ENCODE results near the gene PTPN18.

Gene PTPN18

DNA sequence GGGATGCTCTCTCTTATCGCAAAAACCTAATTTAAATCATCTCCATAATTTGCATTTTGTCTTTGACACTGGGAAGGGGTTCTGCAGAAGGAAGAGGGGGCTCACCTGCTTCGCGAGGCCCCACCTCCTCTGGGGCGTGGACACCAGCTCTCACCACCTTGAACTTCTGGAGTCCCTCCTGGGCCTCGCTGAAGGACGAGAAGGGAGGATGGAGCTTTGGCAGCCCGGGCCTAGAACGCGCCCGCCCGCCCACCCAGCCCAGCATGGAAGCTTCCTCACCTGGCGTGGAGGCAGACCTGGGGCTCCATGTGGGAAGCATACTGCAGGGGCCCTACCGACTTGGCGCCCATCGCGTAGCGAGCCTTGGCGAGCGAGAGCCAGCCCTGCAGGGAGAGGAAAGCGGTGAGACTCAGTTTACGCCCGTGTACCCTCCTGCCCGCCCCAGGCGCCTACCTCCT is 14.3 kb upstream of the PTPN18 start:
- no peak for DNase-seq

- DNase-seq, result peak; percentile 69 to 71
Observed at GRCh38 chr2:130342020-130342532, 13.8 kb upstream of the PTPN18 start.

- DNase-seq, result peak; percentile 82 to 88
Observed at GRCh38 chr2:130342533-130343275, 13.2 kb upstream of the PTPN18 start, which contains the start of gene IMP4. IMP4 (plus strand) TSS chr2:130342897; CDS start chr2:130342933, 36 bp downstream.

- no peak for DNase-seq
Observed at GRCh38 chr2:130344578-130344977, 11.3 kb upstream of the PTPN18 start.

DNA sequence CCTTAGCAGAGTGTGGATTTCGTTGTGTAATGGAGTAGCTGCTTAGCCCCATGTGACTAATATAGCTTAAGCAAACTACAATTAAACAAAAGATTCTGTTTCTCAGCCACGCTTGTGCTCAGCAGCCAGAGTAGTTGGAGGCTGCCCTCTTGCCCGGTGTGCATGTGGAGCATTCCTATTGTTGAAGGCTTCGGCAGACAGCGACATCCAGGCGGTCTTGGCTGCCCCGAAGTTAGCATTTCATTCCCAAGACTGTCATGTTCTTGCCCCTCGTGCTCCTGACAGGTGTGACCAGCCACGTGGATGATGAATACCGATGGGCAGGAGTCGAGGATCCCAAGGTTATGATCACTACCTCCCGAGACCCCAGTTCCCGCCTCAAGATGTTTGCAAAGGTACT is 10.8 kb upstream of the PTPN18 start:
- DNase-seq, result no peak

DNA sequence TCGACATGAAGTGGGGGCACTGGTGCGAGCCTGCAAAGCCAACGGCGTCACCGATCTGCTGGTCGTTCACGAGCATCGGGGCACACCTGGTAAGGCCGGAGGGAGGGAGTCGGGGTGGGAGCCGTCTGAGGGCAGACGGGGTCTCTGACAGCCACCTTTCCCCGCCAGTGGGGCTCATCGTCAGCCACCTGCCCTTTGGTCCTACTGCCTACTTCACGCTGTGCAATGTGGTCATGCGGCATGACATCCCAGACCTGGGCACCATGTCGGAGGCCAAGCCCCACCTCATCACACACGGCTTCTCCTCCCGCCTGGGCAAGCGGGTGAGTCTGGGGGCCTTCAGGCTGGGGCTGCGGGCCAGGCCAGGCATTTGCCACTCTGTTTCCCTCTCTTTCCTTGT is 10.2 kb upstream of the PTPN18 start:
- no peak for DNase-seq

DNA sequence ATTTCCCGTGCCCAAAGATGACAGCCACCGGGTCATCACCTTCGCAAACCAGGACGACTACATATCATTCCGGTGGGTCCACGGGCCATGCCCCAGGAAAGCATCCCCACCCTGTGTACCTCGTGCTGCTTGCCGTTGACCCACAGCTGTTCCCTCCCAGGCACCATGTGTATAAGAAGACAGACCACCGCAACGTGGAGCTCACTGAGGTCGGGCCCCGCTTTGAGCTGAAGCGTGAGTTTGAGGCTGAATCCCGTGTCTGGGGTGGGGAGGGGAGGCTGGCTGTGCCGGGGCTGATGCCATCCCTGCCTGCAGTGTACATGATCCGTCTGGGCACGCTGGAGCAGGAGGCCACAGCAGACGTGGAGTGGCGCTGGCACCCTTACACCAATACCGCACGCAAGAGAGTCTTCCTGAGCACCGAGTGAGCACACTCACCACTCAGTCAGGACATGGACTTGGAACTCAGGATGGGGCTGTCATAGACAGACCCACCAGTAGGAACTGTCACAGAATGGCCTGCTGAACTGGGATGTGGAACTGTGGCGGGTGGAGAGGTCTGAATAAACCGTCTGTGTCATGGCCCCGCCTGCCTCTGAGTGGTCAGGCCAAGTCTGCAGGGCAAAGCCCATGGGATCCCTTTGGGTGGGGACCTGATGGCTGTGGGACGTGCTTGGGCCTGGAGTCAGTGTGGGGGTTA is 9.7 kb upstream of the PTPN18 start:
- no peak for DNase-seq

GRCh38 chr2:130346741-130347066 is 9.2 kb upstream of the PTPN18 start:
- no peak for DNase-seq

DNA sequence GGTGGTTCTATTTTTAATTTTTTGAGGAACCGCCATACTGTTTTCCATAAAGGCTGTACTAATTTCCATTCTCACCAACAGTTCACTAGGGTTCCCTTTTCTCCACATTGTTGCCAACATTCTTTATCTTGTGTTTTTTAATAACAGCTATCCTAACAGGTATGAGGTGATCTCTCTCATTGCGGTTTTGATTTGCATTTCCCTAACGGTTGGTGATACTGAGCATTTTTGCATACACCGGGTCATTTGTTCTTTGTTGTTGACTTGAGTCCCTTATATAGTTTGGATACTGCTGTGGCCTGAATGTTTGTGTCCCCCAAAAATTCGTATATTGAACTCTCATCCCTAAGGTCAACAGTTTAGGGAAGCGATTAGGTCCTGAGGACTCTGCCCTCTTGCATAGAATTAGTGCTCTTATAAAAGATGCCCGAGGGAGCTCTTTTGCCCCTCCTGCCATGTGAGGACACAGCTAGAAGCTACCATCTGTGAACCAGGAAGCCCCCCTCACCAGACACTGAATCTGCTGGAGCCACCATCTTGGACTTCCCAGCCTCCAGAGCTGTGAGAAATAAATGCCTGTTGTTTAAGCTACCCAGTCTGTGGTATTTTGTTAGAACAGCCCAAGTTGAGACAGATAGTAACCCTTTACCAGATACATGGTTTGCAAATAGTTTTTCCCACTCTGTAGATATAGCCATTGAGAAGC is 8.5 kb upstream of the PTPN18 start:
- no peak for DNase-seq

- DNase-seq, result no peak
Observed at GRCh38 chr2:130349174-130349573, 6.7 kb upstream of the PTPN18 start.

- no peak for DNase-seq
Observed at GRCh38 chr2:130351711-130352110, 4.1 kb upstream of the PTPN18 start.

DNA sequence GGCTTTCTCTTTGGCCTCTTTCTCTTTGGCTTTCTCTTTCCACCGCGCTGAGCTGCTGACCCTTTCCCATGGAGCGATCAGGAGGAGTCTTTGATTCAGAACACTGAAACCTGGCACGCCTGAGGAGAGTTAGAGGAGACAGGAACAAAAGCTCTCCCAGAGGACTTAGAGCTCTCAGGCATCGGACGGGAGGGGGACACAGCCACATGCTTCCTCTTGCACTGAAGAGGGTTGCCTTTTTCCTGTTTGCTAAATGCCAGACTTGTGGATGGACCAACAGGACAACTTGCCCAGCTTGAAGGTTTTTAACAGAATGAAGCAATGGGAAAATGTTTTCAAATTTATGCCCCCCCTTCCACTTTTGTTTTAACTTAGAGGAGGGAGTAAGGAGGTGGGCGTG is 3.6 kb upstream of the PTPN18 start:
- DNase-seq, result no peak

DNA sequence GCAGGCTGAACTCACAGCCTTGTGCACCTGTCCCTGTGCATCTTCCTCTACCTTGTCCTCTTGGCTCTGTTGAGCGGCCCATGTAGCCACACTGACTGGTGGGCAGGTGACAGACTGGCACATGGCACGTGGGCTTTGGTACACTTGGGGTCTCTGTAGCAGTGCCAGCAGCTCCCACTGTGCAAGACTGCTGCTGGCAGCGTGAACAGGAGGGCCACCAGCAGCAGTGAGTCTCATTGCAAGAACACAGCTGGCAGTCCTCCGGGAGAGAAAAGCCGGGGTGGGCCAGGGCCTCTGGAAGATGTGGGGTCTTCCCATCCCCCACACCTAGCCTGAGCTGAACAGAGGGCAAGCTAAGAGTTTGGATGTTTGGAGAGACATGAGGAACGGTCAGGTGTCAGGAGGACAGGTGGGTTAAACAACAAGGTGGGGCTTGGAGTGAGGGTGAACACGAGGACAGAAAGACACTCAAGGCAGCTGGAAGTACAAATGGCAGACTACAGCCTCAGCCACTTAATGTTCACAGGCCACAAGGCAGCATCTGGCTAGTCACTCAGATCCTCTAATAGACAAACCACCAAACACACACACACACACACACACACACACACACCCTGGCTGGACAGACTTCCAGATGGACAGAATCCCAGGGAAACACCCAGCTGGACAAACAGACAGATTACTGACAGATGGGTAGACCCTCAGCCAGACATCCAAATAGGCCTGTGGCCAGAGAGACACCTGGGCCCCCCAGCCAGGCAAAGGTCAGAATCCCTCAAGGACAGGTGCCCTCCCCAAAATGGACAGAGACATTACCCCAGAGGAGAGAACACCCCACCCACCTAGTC is 2.3 kb upstream of the PTPN18 start:
- DNase-seq, result no peak

GRCh38 chr2:130354139-130354428 is 1.8 kb upstream of the PTPN18 start:
- no peak for DNase-seq

GRCh38 chr2:130355172-130355577 is 681 bp upstream of the PTPN18 start:
- no peak for DNase-seq

DNA sequence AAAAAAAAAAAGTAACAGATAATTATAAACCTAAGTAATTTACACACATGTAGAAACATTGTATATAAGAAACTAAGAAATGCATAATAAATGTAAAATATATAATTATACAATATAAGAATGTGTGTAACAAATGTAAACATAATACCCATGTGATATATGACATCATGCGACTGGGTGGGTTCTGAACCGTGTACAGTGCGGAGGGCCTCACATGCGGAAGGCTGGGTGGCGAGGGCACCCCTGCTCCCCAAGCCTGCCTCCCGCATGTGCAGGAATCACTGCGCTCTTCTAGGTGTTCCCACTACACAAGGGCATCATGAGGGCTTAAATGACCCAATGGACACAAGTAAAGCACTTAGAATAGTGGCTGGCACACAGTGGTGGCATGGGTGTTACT is 2.0 kb downstream of the PTPN18 start:
- no peak for DNase-seq

DNA sequence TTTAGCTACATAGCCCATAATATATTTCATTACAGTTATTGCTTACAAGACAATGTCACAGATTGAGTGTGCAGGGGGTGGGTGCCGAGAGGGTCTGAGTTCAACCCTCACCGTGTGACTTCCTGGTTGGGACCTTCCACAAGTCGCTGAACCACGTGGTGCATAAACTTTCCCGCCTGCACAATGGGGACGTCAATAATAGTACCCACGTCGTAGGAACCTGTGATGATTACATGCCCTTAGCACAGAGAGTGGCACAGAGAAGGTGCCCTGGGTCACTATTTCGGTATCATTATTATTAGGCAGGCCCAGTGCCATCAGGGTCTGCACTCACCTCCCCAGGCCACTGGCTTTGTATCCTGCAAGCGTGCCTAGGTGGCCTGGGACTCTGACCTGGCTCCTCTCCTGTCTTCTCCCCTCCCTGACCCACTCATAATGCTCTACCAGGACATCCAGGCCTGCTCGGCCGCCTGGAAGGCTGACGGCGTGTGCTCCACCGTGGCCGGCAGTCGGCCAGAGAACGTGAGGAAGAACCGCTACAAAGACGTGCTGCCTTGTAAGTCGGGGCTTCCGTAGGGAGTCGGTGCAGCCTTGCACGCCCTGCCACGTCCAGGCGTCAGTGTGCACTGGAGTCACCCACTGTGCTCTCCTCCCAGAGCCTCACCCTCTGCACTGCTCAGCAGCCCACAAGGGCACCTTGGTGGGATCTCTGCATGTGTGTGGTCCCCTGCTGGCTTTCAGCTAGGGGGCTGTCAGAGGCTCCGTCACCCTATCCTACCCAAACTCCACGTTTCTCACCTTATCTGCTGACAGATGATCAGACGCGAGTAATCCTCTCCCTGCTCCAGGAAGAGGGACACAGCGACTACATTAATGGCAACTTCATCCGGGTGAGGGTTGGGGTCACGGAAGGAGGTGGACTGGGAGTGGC is 2.8 kb downstream of the PTPN18 start:
- DNase-seq, result no peak

DNA sequence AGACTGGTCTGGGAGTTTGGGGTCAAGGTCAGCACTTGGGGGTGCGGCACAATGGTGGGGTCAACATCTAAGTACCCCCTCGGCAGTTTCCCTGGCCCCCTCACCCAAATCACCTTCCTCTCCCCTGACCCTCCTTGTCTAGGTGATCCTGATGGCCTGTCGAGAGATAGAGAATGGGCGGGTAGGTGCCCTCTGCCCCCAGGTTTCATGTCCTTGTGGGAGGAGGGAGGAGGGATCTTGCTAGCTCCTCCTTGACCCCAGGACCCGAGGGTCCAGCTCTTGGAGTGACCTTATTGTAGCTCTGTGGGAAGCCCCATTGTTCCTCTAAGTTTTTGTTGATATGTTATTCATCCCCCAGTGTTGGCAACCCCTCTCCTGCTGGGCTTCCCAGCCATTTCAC is 3.6 kb downstream of the PTPN18 start:
- no peak for DNase-seq

DNA sequence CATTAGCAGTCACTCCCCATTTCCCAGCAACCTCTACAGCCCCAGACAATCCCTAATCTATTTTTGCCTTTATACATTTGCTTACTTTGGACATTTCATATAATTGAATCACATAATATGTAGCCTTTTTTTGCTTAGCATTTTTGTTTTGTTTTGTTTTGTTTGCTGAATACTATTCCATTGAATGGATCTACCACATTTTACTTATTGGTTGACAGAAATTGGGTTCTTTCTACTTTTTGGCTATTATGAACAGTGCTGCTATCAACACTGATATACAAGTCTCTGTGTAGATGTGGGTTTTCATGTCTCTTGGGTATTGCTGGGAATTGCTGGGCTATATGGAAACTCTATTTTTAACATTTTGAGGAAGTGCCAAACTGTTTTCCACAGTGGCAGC is 7.6 kb downstream of the PTPN18 start:
- no peak for DNase-seq

GRCh38 chr2:130365075-130365474 is 9.2 kb downstream of the PTPN18 start:
- DNase-seq, result no peak

DNA sequence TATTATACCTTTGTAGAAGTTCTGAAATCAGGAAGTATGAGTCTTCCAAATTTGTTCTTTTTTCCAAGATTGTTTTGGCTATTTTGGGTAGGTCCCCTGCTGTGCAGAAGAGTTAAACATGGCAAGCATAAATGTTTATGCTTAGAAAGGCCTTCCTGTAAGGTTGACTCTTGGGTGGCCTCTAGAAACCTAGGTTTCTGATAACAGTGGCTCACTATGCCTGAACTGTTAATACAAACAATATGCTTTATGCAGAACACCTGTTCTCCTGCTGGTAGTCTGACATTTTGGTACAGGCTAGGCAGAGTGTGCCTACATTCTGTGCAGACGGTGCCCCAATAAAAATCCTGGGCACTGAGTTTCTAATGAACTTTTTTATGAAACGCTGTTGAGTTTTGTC is 10.1 kb downstream of the PTPN18 start:
- DNase-seq, result no peak

DNA sequence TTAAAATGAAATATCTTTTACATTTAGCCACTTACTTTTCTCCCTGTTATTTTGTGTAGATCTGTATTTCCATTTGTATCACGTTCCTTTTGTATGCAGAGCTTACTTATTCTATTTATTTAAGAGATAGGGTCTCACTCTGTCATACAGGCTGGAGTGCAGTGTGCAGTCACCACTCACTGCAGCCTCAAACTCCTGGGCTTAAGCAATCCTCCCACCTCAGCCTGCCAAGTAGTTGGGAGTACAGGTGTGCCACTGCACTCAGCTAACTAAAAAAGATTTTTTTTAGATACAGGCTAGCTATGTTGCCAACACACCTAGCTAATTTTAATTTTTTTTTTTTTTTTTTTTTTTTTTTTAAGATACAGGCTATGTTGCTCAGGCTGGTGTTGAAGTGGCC is 10.9 kb downstream of the PTPN18 start:
- DNase-seq, result no peak

Data from stimulated activated CD4-positive, alpha-beta T cell treated with anti-CD3 and anti-CD28 coated beads, Interleukin-2, amount 100 ng/mL, for 48 hours (primary cell).